Common myeloid progenitor, CD34-positive (primary cell): ENCODE results near the gene TBX21.
A peak's percentile ranks its signal among the peaks of the same experiment; 100 is the strongest.

Source experiments
- CTCF ChIA-PET: fragments of 350-600 bp; sonication (Branson Sonifier 250); formaldehyde crosslinking; loops from one replicate; lab custom pipeline; 2021; ENCODE audit warnings: antibody characterized with exemption; lab: Charles Lee
- POLR2A ChIA-PET: fragments of 350-600 bp; sonication (Branson Sonifier 250); formaldehyde crosslinking; loops from one replicate; lab custom pipeline; 2021; ENCODE audit warnings: antibody characterized with exemption; lab: Charles Lee
- DNase-seq, 3 donors: peaks; one replicate each; pipeline versions ENCODE4 v3.0.0 to v3.0.0-alpha.2; 2013
- H3K27ac ChIP-seq, 2 experiments: 1 replicate in 1 of 2; 2 replicates in 1 of 2; pipeline ENCODE4 v1.7.0; 2013; ENCODE audit warnings: inconsistent platforms in 2 of 2, low read length in 2 of 2, mild to moderate bottlenecking in 2 of 2, low read depth in 1 of 2, moderate library complexity in 1 of 2; ENCODE audit not compliant: severe bottlenecking in 2 of 2, insufficient read depth in 1 of 2, poor library complexity in 1 of 2
- H3K27me3 ChIP-seq, 5 experiments: replicated peaks in 2 of 5; 1 replicate in 3 of 5; 2 replicates in 2 of 5; pipeline versions ENCODE4 v1.6.1 to v1.7.0; 2013; ENCODE audit warnings: low read length in 4 of 5, mild to moderate bottlenecking in 2 of 5, moderate library complexity in 2 of 5, inconsistent platforms in 1 of 5; ENCODE audit not compliant: insufficient read depth in 5 of 5, control insufficient read depth in 4 of 5
- H3K36me3 ChIP-seq, 4 experiments: 1 replicate in 2 of 4; 2 replicates in 2 of 4; pipeline versions ENCODE4 v1.6.1 to v1.7.0; 2013; ENCODE audit warnings: low read length in 3 of 4, control low read depth in 1 of 4, mild to moderate bottlenecking in 1 of 4; ENCODE audit not compliant: control insufficient read depth in 4 of 4, insufficient read depth in 4 of 4
- H3K4me1 ChIP-seq, 4 experiments: 1 replicate in 3 of 4; 2 replicates in 1 of 4; pipeline versions ENCODE4 v1.6.1 to v1.7.1; 2013; ENCODE audit warnings: low read length in 3 of 4, mild to moderate bottlenecking in 3 of 4, control low read depth in 1 of 4, inconsistent platforms in 1 of 4, moderate library complexity in 1 of 4; ENCODE audit not compliant: control insufficient read depth in 4 of 4, insufficient read depth in 4 of 4; ENCODE audit errors: control extremely low read depth in 1 of 4
- H3K4me3 ChIP-seq, 7 experiments: 1 replicate in 4 of 7; 2 replicates in 3 of 7; pipeline versions ENCODE4 v1.5.1 to v1.7.0; 2013; ENCODE audit warnings: mild to moderate bottlenecking in 7 of 7, low read length in 6 of 7, moderate library complexity in 6 of 7, inconsistent platforms in 2 of 7, low read depth in 2 of 7, control low read depth in 1 of 7; ENCODE audit not compliant: insufficient read depth in 4 of 7, control insufficient read depth in 1 of 7; ENCODE audit errors: extremely low read depth in 1 of 7
- H3K9me3 ChIP-seq, 5 experiments: 1 replicate in 4 of 5; 2 replicates in 1 of 5; pipeline versions ENCODE4 v1.6.1 to v1.7.1; 2013; ENCODE audit warnings: low read length in 4 of 5, mild to moderate bottlenecking in 2 of 5, inconsistent platforms in 1 of 5, low read depth in 1 of 5, moderate library complexity in 1 of 5; ENCODE audit not compliant: control insufficient read depth in 4 of 5, insufficient read depth in 2 of 5; ENCODE audit errors: control extremely low read depth in 1 of 5
- WGBS: methylation state at CpG from one replicate; pipeline ENCODE4 v1.1.5; 2013; ENCODE audit not compliant: insufficient coverage; 5-methylcytosine and 5-hydroxymethylcytosine counted together

The TBX21 gene

GRCh38 chr17:47698749-47699535 lies 34.1 kb upstream of the TBX21 start:
- ChIA-PET CTCF (interaction anchor here (0.7 to 8.7 kb wide), 15 partner anchors 9 to 103 kb away, joined by 3 to 118 read pairs (median 4); partner anchors contain the start of gene TBX21), POLR2A (interaction anchor here (0.5 to 1.6 kb wide), 2 partner anchors 11 to 19 kb away, joined by 3 to 4 read pairs; no protein-coding TSS in a partner anchor)
- no peaks in the 10 kb centered on the region for H3K9me3 ChIP-seq
- peak in 2 of 3 donors; percentile 62 to 70 for DNase-seq
- no peak overlapping the region for H3K4me3 ChIP-seq
- no peak overlapping the region for H3K27ac ChIP-seq
- no peaks in the 10 kb centered on the region for H3K27me3 ChIP-seq
- H3K4me1 ChIP-seq = peaks cover 5 to 54% (median 45%) of the 10 kb centered on the region in 4 experiments
- 72% methylated on average over 24 of the region's 25 CpGs for WGBS
- peaks cover 0 to 13% (median 4%) of the 10 kb centered on the region in 4 experiments for H3K36me3 ChIP-seq

- 100% methylated on average over 4 of the region's 4 CpGs for WGBS
These were observed 33.5 kb upstream of the TBX21 start for GRCh38 chr17:47699536-47699840.

DNA sequence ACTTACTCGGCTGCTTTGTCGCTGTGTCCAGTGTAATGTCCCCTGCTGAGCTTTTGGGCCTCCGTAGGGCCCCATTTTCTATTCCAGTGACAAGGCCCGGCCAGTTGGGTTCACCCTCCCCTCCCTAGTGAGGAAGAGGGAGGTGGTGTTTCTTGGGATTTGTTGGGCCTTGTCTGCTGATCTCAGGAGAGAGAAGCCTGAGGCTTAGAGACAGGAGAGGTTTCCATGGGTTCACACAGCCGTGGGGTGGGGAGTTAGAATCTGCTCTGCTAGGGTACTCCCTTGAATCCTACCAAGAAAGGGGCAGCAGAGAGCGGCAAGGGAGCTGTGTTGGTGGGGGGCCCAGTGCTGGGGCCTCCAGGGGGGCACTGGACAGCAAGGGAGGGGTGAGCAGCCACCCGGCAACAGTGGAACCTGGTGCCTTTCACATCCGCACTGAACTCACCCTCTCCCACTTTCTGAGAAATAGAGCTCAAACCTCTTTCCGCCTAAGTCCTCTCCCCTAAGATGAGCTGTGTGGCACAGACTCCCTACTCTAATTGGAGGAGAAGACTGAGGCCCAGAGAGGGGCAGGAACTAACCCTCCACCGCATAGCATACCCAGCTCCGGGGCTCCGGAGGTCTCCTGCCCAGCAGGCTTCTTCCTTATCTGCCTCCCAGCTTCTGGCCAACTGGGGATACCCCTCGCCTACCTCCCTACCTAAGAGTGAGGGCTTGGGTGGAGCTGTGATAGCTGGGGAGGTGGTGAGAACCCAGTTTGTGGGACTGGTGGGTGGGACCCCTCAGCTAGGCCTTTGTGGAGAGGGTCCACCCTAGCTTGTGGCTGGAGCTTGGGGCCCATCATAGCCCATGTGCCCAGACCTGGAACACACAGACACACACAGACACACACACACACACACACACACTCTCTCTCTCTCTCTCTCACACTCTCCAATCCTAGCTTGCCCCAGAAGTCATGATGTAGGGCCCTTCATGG lies 32.3 kb upstream of the TBX21 start:
- no peaks in the 10 kb centered on the region for H3K27me3 ChIP-seq
- peaks cover 0 to 13% (median 4%) of the 10 kb centered on the region in 4 experiments for H3K36me3 ChIP-seq
- no peak overlapping the region for H3K4me3 ChIP-seq
- H3K27ac ChIP-seq = no peak overlapping the region
- CTCF ChIA-PET = interaction anchor here (0.5 to 8.7 kb wide), 8 partner anchors 10 to 361 kb away, joined by 3 to 118 read pairs (median 7); partner anchors contain the start of gene TBX21
- H3K9me3 ChIP-seq = no peaks in the 10 kb centered on the region
- DNase-seq = no peak
- WGBS = 98% methylated on average over 5 of the region's 13 CpGs
- POLR2A ChIA-PET = no interaction called here
- peaks cover 5 to 62% (median 51%) of the 10 kb centered on the region in 4 experiments for H3K4me1 ChIP-seq

More at GRCh38 chr17:47699536-47699840, 33.5 kb upstream of the TBX21 start:
- DNase-seq = no peak
- Histone ChIP-seq H3K4me3 (no peak overlapping the region), H3K27ac (no peak overlapping the region), H3K27me3 (no peaks in the 10 kb centered on the region), H3K36me3 (peaks cover 0 to 13% (median 4%) of the 10 kb centered on the region in 4 experiments), H3K4me1 (peaks cover 5 to 59% (median 50%) of the 10 kb centered on the region in 4 experiments), H3K9me3 (no peaks in the 10 kb centered on the region)
- ChIA-PET CTCF (interaction anchor here (0.7 to 8.7 kb wide), 12 partner anchors 8 to 102 kb away, joined by 3 to 118 read pairs (median 4); partner anchors contain the start of gene TBX21), POLR2A (interaction anchor here (1.6 kb wide), 1 partner anchor 19 kb away, joined by 4 read pairs; no protein-coding TSS in a partner anchor)

DNA sequence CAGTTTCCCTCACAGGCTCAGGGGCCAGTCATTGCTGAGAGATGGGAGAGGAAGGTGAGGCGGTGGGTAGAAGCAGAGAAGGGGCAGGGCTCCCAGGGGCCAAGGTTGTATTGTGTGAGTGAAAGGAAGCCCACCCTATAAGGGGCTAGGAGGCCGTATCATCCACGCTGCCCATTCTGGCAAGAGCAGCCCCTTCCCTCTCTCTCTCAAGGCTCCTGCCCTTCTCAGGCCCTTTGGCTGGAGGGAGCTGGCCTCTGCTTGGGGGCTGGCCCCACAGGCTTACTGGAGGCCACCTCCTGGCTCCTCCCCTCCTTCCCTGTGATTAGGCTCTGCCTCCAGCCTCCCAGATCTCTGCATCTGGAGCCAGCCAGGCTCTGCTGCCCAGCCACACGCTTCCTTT lies 31.4 kb upstream of the TBX21 start:
- no peak overlapping the region for H3K27ac ChIP-seq
- ChIA-PET CTCF (interaction anchor here (0.6 to 8.7 kb wide), 7 partner anchors 11 to 41 kb away, joined by 3 to 118 read pairs (median 9); partner anchors contain the start of gene TBX21), POLR2A (no interaction called here)
- 100% methylated on average over 2 of the region's 4 CpGs for WGBS
- no peaks in the 10 kb centered on the region for H3K9me3 ChIP-seq
- H3K27me3 ChIP-seq = no peaks in the 10 kb centered on the region
- peaks cover 0 to 13% (median 4%) of the 10 kb centered on the region in 4 experiments for H3K36me3 ChIP-seq
- H3K4me3 ChIP-seq = no peak overlapping the region
- H3K4me1 ChIP-seq = peaks cover 5 to 62% (median 51%) of the 10 kb centered on the region in 4 experiments
- no peak for DNase-seq

DNA sequence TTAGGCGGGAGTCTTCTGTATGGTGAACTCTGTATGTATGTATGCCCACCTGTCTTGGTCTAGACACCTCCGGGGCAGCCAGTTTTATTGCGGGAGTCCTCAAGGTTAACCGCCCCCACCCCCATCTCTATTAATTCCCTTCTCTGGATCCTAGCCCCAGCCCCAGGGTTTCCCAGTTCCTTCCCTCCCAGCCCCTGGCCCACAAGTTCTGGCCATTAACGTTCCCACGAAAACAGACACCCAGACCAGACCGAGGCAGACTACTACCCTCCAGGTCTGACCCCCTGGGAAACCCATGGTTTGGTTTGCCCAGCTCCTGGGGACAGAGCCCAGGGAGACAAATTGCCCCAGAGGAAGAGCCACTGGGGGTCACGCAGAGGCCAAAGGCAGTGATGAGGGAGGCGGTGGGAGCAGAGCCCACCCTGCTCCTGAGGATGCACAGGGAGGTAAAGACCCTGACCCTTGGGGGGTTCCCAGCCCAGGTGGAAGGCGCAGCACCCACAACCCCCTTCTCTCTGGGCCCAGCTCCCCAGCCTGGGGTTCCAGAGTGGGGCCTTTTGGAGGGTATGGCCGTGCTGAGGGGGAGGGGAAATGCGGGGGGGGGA lies 30.5 kb upstream of the TBX21 start:
- CTCF ChIA-PET = interaction anchor here (7.7 to 8.7 kb wide), 2 partner anchors 12 to 40 kb away, joined by 102 to 118 read pairs; no protein-coding TSS in a partner anchor
- DNase-seq = no peak
- 68% methylated on average over 9 of the region's 12 CpGs for WGBS
- no peaks in the 10 kb centered on the region for H3K9me3 ChIP-seq
- H3K36me3 ChIP-seq = peaks cover 0 to 7% (median 2%) of the 10 kb centered on the region in 4 experiments
- H3K4me3 ChIP-seq = peak overlapping the region in 1 of 7 experiments; percentile 24
- POLR2A ChIA-PET = no interaction called here
- H3K4me1 ChIP-seq = peaks cover 5 to 67% (median 56%) of the 10 kb centered on the region in 4 experiments
- H3K27ac ChIP-seq = no peak overlapping the region
- no peaks in the 10 kb centered on the region for H3K27me3 ChIP-seq

- CTCF ChIA-PET = interaction anchor here (1.0 to 5.0 kb wide), 3 partner anchors 13 to 27 kb away, joined by 4 to 21 read pairs (median 5); no protein-coding TSS in a partner anchor
- Histone ChIP-seq H3K4me1 (peaks cover 5 to 70% (median 59%) of the 10 kb centered on the region in 4 experiments), H3K36me3 (peaks cover 0 to 7% (median 2%) of the 10 kb centered on the region in 4 experiments), H3K4me3 (peak overlapping the region in 3 of 7 experiments; percentile 14 to 29 (median 20)), H3K27me3 (no peaks in the 10 kb centered on the region), H3K27ac (no peak overlapping the region), H3K9me3 (no peaks in the 10 kb centered on the region)
- WGBS = 0% methylated on average over 8 of the region's 15 CpGs
- DNase-seq = peak in 2 of 3 donors; percentile 49 to 63
- POLR2A ChIA-PET = interaction anchor here (0.6 to 1.2 kb wide), 2 partner anchors 8 to 16 kb away, joined by 4 to 5 read pairs; no protein-coding TSS in a partner anchor
These were observed 29.8 kb upstream of the TBX21 start for GRCh38 chr17:47703191-47703591.
